NCI-H2171 treated with DMSO at 0.1 percent for 48 hours (cell line): Measurements from ENCODE around the gene SMLR1.
"Not testable (repeated sequence)": the region's sequence is repeated elsewhere in the genome, so short reads cannot be mapped to it uniquely, and the experiment has no call there.

ENCODE experiments used
- DNase-seq: peaks from one replicate; lab custom pipeline; 2025; lab: John Stamatoyannopoulos, UW

The SMLR1 gene

DNA sequence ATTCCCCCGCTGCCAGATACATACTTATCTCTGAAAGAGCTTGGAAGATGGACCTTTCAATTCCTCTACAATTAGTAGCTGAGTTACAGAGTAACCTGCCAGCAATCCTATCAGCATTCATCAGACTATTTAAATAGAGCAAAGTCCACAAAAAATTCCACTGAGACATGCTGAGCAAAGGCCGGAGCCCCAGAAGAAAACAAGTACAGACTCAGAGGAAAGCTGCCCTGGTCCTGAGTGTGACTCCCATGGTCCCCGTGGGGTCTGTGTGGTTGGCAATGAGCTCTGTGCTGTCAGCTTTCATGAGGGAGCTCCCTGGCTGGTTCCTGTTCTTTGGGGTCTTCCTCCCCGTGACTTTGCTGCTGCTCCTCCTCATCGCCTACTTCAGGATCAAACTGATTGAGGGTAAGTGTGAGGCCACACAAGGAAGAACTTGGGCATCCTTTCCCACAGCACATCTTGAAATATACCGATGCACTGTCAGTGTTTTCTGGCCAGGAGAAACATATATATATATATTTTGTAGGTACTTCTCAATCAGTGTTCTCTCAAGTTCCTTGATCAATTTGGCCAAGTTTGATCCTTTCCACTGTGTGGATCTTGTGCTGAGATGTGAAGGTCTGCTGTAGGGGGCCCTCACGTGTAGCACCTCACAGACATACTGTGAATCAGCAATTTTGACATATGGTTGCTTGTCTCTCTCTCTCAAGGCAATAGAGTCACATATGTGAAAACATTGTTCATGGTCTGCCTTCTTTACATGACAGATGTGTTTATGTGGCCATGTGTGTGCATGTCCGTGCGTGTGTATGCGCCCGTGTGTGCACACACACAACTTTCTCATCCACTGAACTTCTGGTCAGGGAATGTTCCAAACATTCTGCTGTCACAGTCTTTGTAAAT, at the start of gene SMLR1:
TSS of gene SMLR1 (plus strand) at position 160 of the 903 bp plus-strand sequence. CDS start at position 168, 8 bp downstream.
- no peak for DNase-seq

DNA sequence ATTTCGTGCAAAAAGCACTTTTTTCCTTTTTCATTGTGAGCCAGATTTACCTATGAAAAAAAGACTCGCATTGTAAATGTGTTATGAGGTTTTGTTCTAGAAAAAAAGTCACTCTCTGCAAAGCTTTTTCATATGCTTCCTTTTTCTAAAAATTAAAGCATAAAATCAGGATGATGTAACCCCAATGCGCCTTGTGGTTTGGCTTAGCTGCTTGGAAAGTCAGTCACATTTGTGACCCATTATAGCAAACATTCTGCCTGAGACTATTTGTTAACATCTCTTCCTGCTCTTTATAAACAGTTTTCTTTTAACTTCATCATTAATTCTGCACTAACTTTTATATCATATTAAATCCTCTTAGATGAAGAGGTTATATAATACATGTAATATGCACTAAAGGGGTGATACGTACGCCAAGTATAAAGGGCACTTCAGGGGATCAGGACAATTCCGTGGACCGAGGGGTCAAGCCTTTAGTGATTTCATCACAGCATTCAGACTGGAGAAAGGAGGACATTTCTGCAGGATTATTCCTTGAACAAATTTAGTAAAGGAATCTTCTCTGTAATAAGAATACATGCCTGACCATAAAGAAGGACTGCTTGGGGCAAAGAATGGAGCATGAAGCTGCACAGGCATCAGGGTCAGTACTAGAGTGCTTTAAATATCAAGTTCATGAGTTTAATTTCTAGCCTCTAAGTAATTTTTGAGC, 48.1 kb upstream of the SMLR1 start:
- DNase-seq: no peak

GRCh38 chr6:130779658-130780033, 47.6 kb upstream of the SMLR1 start:
- no peak for DNase-seq

GRCh38 chr6:130780122-130780521, 47.1 kb upstream of the SMLR1 start:
- no peak for DNase-seq

- no peak for DNase-seq
Measured at GRCh38 chr6:130781557-130781956, 45.6 kb upstream of the SMLR1 start.

DNA sequence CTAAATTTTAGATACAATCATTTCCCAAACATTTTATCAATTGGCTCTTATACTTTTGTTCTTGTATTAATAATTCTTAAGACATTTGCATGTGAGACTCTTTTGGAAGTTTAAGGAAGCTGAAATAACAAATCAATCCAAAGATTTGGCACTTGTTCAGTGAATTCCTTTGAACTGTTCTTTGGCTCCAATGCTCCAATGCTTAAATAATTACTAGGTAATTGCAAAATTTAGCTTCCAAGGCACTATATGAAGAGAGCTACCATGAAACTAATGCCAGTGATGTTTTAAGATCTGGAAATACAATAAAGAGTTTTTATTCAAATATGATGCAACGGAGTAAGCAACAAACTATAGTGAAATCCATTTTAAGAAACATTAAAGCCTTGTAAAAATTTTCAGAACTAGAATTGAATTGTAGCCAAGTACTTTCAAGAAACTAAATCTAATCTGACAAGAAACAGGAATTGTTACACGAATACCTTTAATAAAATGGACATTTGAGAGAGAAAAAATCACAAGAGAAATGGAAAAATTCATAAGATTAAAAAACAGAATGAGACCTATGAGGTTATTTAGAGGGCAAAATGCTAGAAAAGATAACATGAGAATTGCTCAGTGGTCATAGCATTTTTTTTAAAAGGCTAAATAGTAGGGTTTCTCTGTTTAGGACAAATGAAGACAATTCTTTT, 43.6 kb upstream of the SMLR1 start:
- no peak for DNase-seq

DNA sequence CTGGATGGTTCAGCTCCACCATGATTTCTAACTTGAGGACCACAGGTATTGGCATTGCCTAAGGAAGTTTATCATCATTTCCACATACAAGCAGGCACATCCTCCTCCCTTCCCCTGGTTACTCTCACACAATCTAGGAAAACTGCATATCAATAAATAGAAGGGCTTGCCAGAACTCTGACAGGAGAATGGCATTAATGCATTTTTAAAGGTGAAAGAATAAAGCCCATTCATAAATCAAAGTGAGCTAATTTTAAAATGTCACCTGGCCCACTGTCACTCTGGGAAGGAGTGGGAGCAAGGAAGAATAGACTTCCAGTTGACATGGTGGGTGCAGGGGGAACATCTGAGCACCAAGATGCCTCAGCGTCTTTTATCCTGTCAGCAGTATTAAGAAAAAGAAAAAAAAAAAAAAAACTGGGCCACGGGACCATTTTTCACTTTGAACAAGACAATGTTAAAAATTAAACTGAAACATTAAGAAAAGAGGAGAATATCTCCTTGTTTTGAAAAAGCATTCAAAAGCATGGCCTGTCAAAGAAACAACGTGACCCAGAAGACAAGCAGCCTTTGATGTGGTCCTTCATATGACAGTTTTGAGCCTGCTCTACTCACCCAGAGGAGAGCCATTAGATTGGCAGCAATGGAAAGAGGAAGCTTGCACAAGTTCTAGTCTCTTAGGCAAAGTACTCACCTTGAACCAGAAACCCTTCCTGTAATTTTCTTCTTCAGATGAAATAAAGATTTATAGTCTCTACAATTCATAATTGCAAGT, 39.3 kb upstream of the SMLR1 start:
- DNase-seq: no peak

GRCh38 chr6:130788954-130789353, 38.3 kb upstream of the SMLR1 start:
- DNase-seq: no peak

DNA sequence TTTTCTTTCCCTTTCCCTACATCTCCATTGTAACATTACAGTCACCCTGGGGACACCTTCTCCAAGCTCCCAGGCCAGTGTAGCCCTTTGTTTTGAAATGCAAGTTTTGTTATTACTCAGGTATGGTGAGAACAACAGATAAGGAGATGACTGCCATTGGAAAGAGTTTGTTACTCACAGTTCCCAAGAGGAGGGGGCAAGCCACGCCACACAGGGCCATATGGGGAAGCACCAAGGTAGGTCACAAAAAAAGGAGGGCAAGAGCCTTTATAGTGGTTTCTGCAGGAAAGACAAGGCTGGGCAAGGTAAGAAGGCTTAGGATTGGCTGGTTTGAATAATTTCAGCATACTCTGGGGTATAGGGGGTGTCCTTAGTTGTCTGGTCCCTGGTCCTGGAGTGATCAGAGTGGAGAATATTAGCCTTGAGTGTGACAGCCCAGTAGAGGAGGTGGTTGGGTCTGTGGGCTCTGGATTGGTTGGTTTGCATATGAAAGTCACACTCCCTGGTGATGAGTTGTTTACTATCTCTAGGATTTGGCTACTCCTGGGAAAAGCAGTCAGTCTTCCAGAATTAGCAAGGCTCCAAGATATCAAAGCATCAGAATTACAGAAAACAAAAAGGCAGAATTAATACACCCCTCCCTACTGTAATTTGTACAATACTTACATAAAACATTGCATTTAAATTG, 33.1 kb upstream of the SMLR1 start:
- no peak for DNase-seq

DNA sequence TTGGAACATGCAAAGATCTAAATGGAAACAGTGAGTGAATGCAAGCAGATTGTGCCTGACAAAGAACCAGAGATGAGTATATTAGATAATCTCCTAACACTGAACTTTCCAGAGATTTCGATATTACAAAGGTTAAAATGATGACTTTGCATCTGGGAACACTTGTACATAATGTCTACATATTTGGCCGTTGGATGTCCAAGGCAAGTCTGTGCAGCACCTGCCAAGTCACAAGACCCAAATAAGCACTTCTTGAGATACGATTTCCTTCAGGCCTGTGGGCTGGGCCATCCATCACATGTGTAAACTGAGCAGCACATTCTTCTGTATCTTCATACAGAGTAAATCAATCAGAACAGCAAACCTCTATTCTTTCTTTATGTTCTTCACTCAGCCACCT, 32.5 kb upstream of the SMLR1 start:
- no peak for DNase-seq

DNA sequence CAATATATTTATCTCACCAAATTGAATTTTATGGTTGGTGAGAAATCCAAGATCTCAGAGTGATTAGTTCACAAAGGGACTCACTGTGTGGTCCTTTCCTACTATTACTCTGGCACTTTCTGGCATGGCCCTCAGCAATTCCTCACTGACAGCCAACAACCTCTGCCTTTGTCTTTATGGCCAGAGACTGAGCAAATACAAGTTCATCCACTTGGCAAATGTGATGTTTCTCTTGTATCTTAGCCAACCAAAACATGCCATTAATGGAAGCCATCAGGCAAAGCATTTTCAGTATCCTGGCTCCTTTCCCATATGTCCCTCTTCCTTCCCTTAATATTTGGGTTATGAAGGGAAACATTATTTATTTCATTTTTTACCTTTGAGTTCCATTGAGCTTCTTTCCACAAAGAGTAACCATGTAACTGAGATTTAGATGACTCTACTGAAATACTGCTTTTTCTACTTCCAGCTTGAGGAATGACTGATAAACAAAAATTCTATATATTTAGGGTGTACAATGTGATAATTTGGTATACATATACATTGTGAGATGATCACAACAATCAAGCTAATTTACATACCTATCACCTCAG, 30.8 kb upstream of the SMLR1 start:
- no peak for DNase-seq

DNA sequence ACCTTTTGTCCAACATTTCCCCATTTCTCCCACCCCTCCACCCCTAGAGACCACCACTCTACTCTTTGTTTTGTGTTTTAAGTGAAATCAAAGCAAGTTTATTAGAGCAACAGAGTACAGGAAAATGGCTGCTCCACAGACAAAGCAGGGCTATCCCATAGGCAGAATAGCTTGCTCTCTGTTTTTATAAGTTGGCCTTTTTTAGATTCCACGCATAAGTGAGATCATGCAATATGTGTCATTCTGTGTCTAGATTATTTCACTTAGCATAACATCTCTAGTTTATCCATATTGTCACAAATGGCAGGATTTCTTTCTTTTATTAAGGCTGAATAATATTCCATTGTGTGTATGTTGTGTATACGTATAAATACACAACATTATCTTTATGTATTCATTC, 30.1 kb upstream of the SMLR1 start:
- DNase-seq: no peak

DNA sequence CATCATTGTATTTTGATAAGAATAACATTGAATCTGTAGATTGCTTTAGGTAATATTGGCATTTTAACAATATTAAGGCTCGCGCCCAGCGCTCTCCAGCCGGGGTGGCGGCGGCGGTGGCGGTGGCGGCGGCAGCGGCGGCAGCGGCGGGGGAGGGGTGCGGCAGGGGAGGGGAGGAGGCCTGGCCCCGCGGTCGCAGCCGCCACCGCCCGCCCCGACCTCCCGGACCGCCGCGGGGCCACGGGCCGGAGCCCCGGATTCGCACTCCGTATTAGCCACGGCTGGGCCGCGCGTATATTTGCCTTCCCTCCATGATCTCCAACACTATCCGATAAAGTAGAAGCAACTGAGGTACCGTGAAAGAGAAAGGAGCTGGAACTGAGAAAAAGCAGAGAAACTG, 25.8 kb upstream of the SMLR1 start:
- DNase-seq: not testable (repeated sequence)

GRCh38 chr6:130810307-130811030, 16.7 kb upstream of the SMLR1 start:
- no peak for DNase-seq

DNA sequence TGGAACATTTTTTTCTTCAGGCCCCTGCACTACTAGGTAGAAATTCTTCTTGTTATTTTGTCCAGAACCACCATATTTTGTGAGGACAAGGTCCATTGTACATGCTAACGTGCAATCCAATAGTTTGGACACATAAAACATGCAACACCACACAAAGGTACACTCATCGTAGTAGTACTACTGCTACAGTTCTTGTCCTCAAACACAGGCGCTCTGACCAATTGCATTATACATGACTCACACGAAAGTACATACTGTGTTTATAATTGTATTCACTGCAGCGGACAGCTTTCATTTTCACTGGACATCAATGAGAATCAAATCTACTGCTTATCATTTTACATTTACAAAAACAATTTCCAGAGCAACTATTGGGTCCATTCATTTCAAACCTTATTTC, 15.3 kb upstream of the SMLR1 start:
- DNase-seq: no peak

DNA sequence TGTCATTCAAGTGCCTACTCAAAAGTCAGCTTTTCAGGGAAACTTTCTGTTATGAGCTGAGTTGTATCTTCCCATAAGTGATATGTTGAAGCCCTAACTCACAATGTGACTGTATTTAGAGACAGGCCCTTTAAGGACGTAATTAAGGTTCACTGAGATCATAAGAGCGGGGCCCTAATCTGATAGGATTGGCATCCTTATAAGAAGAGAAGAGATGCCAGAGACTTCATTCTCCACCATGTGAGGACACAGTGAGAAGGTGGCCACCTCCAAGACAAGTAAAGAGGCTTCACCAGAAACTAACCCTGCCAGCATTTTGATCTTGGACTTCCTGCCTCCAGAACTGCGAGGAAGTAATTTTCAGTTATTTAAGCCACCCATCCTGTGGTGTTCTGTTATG, 12.7 kb upstream of the SMLR1 start:
- DNase-seq: no peak

GRCh38 chr6:130815200-130816071, 11.8 kb upstream of the SMLR1 start:
- DNase-seq: no peak

- no peak for DNase-seq
Measured at GRCh38 chr6:130822736-130823135, 4.5 kb upstream of the SMLR1 start.

DNA sequence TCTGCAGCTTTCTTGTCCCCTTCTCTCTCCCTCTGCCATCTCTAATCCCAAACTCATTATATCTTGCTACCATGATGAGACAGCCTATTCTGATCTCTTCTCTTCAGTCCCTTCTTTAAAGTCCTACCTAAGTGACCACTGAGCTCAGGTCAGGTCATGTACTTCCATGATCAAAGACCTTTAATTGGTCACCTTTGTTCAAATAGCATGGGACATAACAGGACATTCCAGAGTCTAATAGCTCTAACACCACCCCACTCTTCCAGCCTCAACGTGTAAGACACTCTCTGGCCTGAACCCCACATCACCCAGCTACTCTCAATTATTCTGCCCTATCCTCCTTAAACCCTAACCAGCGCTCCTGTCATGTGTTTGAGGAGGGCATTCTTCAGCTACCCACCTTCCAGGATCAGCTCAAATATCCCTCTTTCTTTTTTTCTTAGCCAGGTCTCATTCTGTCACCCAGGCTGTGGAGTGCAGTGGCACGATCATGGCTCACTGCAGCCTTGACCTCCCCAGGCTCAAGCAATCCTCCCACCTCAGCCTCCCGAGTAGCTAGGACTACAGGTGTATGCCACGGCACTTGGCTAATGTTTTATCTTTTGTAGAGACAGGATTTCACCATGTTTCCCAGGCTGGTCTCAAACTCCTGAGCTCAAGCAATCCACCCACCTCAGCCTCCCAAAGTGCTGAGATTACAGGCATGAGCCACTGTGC, 2.1 kb upstream of the SMLR1 start:
- DNase-seq: no peak
